Uterus (tissue), 2 donors: ENCODE measurements around the gene ATP9B.

Source experiments
- POLR2A ChIP-seq, 2 donors: fragments of 450-650 bp; IDR thresholded peaks; one replicate each; pipeline ENCODE4 v1.6.1; 2016; ENCODE audit warnings: antibody characterized with exemption in 2 of 2, mild to moderate bottlenecking in 1 of 2, moderate library complexity in 1 of 2
- TF ChIP-seq, protein P1 (sequence below), 4 experiments: fragments of 200-600 bp in 2 of 4; fragments of 450-650 bp in 2 of 4; sonication (generic) in 2 of 4; IDR thresholded peaks; one replicate each; pipeline ENCODE4 v1.5.1; 2016 to 2019; ENCODE audit warnings: antibody characterized with exemption in 4 of 4, mild to moderate bottlenecking in 2 of 4, moderate library complexity in 1 of 4

DNA sequence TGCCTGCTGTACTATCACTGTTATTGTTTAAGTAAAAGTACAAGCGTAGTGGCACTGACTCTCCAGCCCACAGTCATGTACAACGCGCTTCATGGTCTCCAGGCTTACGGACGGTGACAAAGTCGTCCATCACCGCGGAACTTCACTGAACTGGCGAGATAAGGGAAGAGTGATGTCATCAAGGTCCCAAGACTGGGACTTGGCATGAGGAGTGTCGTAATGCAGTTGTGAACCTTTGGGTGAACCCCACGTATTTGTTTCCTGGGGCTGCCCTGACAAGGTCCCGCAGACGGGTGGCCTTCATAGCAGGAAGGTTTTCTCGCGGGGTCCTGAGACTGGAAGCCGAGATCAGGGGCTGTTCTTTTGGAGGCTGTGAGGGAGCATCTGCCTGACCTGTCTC is 343.8 kb downstream of the ATP9B start:
- TF ChIP-seq POLR2A (IDR thresholded peaks at IDR 0.05), result no peak
- TF ChIP-seq, protein P1, sequence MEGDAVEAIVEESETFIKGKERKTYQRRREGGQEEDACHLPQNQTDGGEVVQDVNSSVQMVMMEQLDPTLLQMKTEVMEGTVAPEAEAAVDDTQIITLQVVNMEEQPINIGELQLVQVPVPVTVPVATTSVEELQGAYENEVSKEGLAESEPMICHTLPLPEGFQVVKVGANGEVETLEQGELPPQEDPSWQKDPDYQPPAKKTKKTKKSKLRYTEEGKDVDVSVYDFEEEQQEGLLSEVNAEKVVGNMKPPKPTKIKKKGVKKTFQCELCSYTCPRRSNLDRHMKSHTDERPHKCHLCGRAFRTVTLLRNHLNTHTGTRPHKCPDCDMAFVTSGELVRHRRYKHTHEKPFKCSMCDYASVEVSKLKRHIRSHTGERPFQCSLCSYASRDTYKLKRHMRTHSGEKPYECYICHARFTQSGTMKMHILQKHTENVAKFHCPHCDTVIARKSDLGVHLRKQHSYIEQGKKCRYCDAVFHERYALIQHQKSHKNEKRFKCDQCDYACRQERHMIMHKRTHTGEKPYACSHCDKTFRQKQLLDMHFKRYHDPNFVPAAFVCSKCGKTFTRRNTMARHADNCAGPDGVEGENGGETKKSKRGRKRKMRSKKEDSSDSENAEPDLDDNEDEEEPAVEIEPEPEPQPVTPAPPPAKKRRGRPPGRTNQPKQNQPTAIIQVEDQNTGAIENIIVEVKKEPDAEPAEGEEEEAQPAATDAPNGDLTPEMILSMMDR (IDR thresholded peaks at IDR 0.05), result no peak
